Lower leg skin (tissue), 4 donors: ENCODE measurements around the gene SESN1. TPM values are rescaled to one million over a fixed set of nuclear protein-coding genes. Genes with fewer than 3 reads are reported as not detected.
A peak's percentile ranks its signal among the peaks of the same experiment; 100 is the strongest.

Experiments
- DNase-seq, 2 donors: peaks; one replicate each; pipeline ENCODE4 v3.0.0-alpha.2; 2019; ENCODE audit warnings: low spot score in 2 of 2
- H3K4me3 ChIP-seq: fragments of 200-600 bp; sonication (generic); 2 replicates; pipeline ENCODE4 v1.5.1; 2017; ENCODE audit warnings: mild to moderate bottlenecking, low read depth; ENCODE audit not compliant: poor library complexity, severe bottlenecking
- CTCF ChIP-seq, 3 donors: fragments of 450-650 bp; IDR thresholded peaks; one replicate each; pipeline ENCODE4 v1.5.1; 2016; ENCODE audit warnings: antibody characterized with exemption in 3 of 3, mild to moderate bottlenecking in 3 of 3, moderate library complexity in 2 of 3
- POLR2A ChIP-seq, 2 donors: fragments of 450-650 bp; IDR thresholded peaks; one replicate each; pipeline ENCODE4 v1.6.1; 2016 to 2017; ENCODE audit warnings: antibody characterized with exemption in 2 of 2, mild to moderate bottlenecking in 1 of 2, moderate library complexity in 1 of 2
- WGBS, 2 donors: methylation state at CpG; one replicate each; pipeline ENCODE4 v1.1.5; 2018; 5-methylcytosine and 5-hydroxymethylcytosine counted together
- intact Hi-C: fragments of 100-400 bp; cut with DNase I; formaldehyde crosslinking; loops from one replicate; pipeline ENCODE4 v1.15.0; 2023; ENCODE audit warnings: low total_unique reads
- total RNA-seq, 4 donors: library from RNA; depleted of rRNA; stranded (reverse); fragments of >200 nt; gene quantifications; one replicate each; pipeline ENCODE4 v1.1.0, GENCODE V29; 2016

Gene SESN1
- total RNA-seq, 4 donors from 2014 or later = 47.9 to 165 (median 110) TPM

DNA sequence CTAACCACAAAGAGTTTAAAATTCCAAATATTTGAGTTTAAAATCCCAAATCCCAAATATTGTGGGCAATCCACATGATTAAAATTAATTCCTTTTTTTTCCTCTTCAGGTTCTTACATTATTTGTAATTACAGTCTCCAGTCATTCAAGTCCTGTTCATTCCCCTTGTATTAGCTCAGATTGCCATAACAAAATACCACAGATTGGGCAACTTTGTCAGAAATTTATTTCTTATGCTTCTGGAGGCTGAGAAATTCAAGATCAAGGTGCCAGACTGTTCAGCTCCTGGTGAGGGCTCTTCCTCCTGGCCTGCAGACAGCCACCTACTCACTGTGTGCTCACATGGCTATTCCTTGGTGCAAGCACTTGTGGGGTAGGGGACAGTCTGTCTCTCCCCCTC is 141.0 kb downstream of the SESN1 start:
- no peak for DNase-seq
- no peak overlapping the region for H3K4me3 ChIP-seq
- TF ChIP-seq CTCF (IDR thresholded peaks at IDR 0.05) (no peak), POLR2A (IDR thresholded peaks at IDR 0.05) (no peak)
- intact Hi-C loops = no loop called here

GRCh38 chr6:108952776-108953486 is 141.7 kb downstream of the SESN1 start:
- no peak for TF ChIP-seq POLR2A (IDR thresholded peaks at IDR 0.05)
- intact Hi-C loops = no loop called here
- no peak for DNase-seq
- 55 to 61% methylated on average over 27 of the region's 27 CpGs for WGBS, 2 donors
- no peak overlapping the region for H3K4me3 ChIP-seq

- 42 to 47% methylated on average over 16 of the region's 16 CpGs for WGBS, 2 donors
- intact Hi-C loops = no loop called here
- TF ChIP-seq CTCF (IDR thresholded peaks at IDR 0.05) (no peak), POLR2A (IDR thresholded peaks at IDR 0.05) (no peak)
- no peak overlapping the region for H3K4me3 ChIP-seq
- DNase-seq = peak in 1 of 2 donors; percentile 42
Observed at GRCh38 chr6:108951351-108951953, 143.2 kb downstream of the SESN1 start.

DNA sequence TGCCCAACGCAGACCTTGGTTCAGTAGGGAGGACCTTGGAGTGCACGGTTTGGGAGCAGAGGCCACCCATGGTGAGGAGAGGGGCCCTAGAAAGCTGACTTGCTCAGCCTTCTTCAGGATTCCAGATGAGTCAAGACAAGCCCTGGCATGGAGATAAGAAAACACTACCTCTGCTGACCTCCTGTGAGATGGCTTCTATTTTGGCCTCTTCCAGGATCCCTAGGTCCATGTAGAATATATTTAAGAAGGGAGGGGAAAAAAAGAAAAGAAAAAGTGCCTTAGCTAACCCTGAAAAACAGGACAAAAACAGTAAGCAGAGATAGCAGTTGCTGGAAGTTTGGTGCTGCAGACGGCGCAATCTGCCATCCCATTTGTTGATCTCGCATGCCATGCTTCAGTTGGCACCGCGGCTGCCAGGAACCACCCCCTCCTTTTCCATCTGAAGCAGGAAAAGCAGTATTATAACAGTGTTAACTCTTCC is 146.4 kb downstream of the SESN1 start:
- TF ChIP-seq CTCF (IDR thresholded peaks at IDR 0.05) (no peak), POLR2A (IDR thresholded peaks at IDR 0.05) (no peak)
- 26 to 34% methylated on average over 7 of the region's 7 CpGs for WGBS, 2 donors
- no peak overlapping the region for H3K4me3 ChIP-seq
- DNase-seq = no peak
- intact Hi-C loops = no loop called here

DNA sequence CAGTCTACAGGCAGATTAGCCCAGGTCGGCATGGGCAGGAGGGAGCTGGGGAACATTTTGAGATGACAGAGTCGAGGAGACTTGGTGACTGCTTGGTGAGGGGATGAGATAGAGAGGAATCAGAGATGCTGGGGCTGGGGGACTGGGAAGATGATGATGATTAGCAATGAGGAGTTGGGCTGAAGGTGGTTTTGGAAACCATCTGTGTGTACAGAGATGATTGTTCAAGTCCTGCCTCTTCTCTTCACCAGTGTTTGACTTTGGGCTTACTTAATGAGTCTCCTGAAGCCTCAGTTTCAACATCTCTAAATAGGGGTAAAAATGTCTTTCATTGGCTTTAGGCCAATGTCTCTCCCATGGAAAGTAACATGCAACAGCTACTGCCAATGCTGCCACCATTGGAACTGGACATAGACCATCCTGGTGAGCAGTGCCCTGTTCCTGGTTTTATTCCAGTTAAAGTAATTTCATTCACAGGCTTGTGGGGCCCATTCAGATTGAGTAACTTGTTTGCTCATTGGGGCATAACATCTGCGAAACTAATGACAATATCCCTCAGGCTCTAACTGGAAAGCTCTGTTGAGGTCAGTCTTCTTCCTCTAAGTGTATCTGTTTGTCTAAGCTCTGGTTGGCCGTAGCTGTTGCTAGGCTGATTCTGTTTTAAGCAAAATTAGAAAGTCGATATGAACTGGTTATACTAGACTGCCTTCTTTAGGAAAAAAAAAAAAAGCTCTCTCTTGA is 147.4 kb downstream of the SESN1 start:
- H3K4me3 ChIP-seq = no peak overlapping the region
- intact Hi-C loops = no loop called here
- peak in 1 of 2 donors; percentile 59 for DNase-seq
- 32 to 36% methylated on average over 5 of the region's 5 CpGs for WGBS, 2 donors
- TF ChIP-seq CTCF (IDR thresholded peaks at IDR 0.05) = no peak
- no peak for TF ChIP-seq POLR2A (IDR thresholded peaks at IDR 0.05)

DNA sequence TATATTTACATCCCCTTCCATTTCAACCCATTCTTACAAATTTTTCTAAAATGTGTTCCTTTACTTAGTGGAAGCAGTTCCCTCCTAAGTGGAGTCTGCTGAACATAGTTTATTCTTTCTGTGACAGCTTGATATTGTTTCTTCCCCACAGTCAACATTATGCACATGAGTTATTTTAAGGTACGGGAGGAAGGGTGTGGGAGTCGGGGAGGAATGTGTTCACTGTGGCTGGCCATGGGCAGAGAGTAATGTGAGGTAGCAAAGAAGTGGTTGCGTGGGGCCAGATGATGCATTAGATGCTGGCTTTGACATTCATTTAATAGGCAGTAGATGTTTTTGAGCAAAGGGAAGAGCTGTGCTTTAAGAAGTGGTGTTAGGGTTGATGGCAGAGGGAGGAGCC is 148.0 kb downstream of the SESN1 start:
- WGBS, 2 donors = 28 to 38% methylated on average over 3 of the region's 3 CpGs
- intact Hi-C loops = no loop called here
- H3K4me3 ChIP-seq = no peak overlapping the region
- TF ChIP-seq POLR2A (IDR thresholded peaks at IDR 0.05) (no peak), CTCF (IDR thresholded peaks at IDR 0.05) (no peak)
- no peak for DNase-seq
